Astrocyte (in vitro differentiated cells and primary cell): ENCODE measurements around the gene PRIMA1.

ENCODE experiments used
- EZH2 ChIP-seq: IDR thresholded peaks from 2 replicates; pipeline ENCODE4 v1.6.1; 2012; ENCODE audit warnings: mild to moderate bottlenecking, low read length, inconsistent platforms; ENCODE audit not compliant: insufficient read depth
- TF ChIP-seq, protein P1 (sequence below): IDR thresholded peaks from 2 replicates; pipeline ENCODE4 v1.5.1; 2011; ENCODE audit warnings: low read depth, mild to moderate bottlenecking, inconsistent platforms, low read length, moderate library complexity; ENCODE audit not compliant: insufficient read depth

- TF ChIP-seq, protein P1, sequence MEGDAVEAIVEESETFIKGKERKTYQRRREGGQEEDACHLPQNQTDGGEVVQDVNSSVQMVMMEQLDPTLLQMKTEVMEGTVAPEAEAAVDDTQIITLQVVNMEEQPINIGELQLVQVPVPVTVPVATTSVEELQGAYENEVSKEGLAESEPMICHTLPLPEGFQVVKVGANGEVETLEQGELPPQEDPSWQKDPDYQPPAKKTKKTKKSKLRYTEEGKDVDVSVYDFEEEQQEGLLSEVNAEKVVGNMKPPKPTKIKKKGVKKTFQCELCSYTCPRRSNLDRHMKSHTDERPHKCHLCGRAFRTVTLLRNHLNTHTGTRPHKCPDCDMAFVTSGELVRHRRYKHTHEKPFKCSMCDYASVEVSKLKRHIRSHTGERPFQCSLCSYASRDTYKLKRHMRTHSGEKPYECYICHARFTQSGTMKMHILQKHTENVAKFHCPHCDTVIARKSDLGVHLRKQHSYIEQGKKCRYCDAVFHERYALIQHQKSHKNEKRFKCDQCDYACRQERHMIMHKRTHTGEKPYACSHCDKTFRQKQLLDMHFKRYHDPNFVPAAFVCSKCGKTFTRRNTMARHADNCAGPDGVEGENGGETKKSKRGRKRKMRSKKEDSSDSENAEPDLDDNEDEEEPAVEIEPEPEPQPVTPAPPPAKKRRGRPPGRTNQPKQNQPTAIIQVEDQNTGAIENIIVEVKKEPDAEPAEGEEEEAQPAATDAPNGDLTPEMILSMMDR, result no peak
- no peak for TF ChIP-seq EZH2
Measured at GRCh38 chr14:93700928-93701327, 87.4 kb downstream of the PRIMA1 start.
